NCI-H446 treated with DMSO at 0.1 percent for 48 hours (cell line): Measurements from ENCODE around the gene SLC10A2.

Experiments
- DNase-seq: peaks from one replicate; lab custom pipeline; 2025; lab: John Stamatoyannopoulos, UW

Gene SLC10A2

DNA sequence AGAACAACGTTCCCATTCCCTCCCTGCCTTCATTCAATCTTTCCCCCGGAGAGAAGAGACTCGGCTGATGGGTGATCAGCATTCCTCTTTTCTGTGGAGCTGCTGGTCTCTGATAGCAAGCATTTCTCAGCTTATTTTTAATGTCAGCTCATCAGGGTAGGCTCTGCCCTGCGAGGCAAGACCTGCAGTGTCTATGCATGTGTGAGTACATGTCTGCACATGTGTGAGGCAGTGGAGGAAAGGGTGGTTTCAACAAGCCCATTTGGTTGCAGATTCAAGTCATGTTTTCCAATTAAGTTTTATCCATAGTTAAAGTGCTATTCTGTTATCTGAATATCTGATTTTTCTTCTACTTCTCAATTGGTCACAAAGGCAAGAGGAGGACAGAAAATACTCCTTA lies 19.5 kb downstream of the SLC10A2 start:
- no peak for DNase-seq

- DNase-seq: no peak
These were observed 22.2 kb downstream of the SLC10A2 start for GRCh38 chr13:103044056-103044455.

- DNase-seq: no peak
These were observed 26.2 kb downstream of the SLC10A2 start for GRCh38 chr13:103040006-103040405.

- no peak for DNase-seq
These were observed 27.0 kb downstream of the SLC10A2 start for GRCh38 chr13:103039183-103039582.

DNA sequence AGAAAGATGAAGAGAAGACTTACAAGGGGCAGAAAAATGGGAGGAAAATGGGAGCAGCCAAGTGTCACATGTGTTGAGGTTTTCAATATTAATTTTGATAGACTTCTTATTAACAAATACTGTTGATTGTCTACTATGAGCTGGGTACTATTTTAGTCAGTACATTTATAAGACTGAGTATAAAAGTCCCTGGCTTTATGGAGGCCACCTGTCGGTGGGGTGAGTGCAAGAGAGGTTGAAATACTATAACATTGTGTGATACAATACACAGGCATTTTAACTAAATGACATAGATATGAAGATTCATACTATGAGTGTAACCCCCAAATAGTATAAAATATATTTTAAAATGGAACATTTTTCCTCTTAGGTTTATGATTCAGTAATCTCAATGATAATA lies 29.9 kb downstream of the SLC10A2 start:
- no peak for DNase-seq

- DNase-seq: no peak
These were observed 32.2 kb downstream of the SLC10A2 start for GRCh38 chr13:103033999-103034398.

GRCh38 chr13:103031332-103031873 lies 34.8 kb downstream of the SLC10A2 start:
- DNase-seq: no peak

GRCh38 chr13:103030776-103031175 lies 35.4 kb downstream of the SLC10A2 start:
- DNase-seq: no peak

DNA sequence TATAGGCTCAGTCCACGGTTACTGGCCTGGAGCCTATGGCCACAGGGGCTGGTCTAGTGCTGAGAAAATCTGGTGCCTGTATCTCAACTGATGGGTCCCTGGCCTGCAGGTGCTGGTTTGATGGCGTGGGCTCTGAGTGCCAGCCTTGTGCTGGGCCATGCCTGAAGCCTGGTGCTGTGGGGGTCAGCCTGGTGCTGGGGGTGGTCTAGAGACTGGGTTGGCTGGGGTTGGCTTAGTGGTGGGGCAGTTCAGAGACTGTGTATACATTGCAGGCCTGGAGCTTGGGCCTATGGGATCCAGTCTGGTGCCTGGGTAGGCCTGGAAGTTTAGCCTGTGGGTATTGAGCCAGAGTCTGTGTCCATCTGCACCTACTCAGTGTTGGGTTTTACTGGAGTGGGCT lies 36.4 kb downstream of the SLC10A2 start:
- no peak for DNase-seq

DNA sequence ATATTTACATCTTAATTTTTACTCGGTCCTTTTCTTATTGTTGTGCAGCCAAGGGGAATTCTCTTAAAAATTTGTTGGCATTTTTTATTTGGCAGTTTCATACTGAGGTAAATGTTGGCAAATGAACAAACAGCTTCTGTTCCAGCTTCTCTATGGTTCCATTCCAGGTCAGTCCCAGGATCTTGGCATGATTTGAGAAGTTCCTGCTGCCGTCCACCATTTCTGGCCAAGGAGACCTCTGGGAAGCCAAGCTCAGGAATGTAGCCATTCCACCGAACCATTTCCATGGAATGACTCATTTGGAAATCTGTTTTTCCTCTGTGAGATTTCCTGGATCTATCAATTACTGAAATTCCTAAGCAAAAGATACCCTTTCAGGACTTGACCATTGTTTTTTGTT lies 43.9 kb downstream of the SLC10A2 start:
- no peak for DNase-seq

- no peak for DNase-seq
These were observed 47.7 kb downstream of the SLC10A2 start for GRCh38 chr13:103018556-103018955.

- no peak for DNase-seq
These were observed 53.6 kb downstream of the SLC10A2 start for GRCh38 chr13:103012646-103013045.

DNA sequence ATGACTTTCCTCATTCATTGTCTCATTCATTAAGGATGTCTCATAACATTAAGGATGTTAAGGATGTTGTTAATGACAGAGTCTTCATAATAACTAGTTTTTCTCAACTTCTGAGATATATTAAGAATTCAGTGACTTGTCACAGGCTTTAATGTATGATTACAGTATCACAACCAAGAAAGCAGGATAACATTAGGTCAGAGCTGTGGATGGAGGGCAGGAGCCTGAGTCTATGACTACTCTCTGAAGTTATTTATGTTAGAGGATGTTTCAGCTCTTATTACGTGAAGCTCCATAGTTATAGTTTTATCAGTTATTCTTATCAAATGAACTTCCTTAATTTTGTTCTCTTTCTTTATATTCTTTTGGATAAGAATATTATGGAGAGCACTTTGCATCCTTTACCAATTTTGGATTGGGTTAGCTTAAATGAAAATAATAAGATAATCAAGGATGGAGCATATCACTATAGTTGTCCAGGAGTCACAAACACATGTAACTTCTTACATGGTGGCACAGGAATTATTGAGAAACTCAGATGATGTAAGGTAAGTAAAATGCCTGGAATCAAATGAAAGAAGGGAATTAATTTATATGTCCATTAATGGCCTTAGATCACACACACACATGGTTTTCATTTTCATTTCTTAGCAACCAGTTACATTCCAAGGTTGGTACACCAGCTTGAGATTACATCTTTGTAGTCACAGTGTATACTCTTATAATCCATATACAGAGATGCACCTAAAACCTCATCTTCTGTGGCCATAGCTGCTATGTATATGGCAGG lies 57.0 kb downstream of the SLC10A2 start:
- no peak for DNase-seq

GRCh38 chr13:103007427-103007762 lies 58.8 kb downstream of the SLC10A2 start:
- DNase-seq: no peak

GRCh38 chr13:103006641-103007426 lies 59.4 kb downstream of the SLC10A2 start:
- no peak for DNase-seq

GRCh38 chr13:103004661-103005345 lies 61.4 kb downstream of the SLC10A2 start:
- no peak for DNase-seq

DNA sequence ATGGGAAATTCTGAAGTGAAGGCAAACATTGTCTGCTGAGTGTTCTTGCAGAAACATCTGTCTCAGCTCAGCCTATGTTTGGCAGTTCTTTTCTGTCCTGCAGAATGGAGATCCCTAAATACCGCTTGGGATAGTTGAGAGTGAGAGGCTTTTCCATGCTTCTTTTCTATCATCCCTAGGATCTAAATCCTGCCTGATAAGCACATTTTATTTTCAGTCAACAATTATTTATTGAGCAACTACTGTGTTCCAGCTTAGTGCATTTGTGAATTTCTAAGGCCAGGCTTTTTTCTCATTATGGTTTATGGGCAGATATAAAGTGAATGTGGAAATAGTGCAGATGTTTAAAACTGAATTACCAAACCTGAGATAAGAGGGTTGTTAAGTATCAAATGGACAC lies 62.6 kb downstream of the SLC10A2 start:
- DNase-seq: no peak

GRCh38 chr13:103002279-103002678 lies 63.9 kb downstream of the SLC10A2 start:
- no peak for DNase-seq

DNA sequence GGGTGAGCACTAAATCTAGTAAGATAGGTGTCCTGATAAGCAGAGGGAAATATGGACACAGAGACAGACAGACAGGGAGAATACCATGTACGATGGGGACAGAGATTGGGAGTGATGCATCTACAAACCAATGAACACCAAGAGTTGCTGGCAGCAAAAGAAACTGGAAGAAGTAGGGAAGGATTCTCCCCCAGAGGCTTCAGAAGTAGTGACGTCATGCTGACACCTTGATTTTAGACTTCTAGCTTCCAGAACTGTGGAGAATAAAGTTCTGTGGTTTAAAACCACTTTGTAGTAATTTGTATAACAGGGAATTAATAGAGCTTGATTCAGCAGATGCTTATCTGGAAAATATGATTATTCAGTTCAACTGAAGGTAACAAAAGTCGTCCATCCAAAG lies 66.1 kb downstream of the SLC10A2 start:
- no peak for DNase-seq

DNA sequence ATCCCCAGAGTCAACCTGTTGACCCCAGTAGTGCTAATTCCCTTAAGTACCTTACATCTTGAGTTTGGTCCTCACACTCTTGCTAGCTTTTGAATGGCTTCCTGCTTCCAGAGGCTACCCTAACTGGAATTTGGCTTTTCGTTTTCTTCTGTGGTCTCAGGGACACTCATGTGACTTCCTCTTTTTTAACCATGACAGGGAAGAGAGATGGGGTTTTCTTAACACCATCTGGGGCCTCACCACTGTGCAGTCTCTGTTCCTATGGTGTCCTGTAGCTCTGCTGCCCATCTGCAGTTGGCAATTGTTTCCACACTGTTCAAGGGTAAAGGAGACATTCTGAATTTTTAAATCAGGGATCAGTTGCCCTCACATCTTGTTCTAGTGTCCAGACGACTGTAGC lies 66.7 kb downstream of the SLC10A2 start:
- no peak for DNase-seq
